GM19395 (cell line): Measurements from ENCODE around the gene WDR72.
"Not testable (repeated sequence)": the region's sequence is repeated elsewhere in the genome, so short reads cannot be mapped to it uniquely, and the experiment has no call there.

Source experiments
- ATAC-seq: cut with Tn5 transposase; IDR thresholded peaks from one replicate; pipeline ENCODE4 v1.9.1; 2021; ENCODE audit warnings: mild to moderate bottlenecking, moderate library complexity; ENCODE audit not compliant: unreplicated experiment

The WDR72 gene

DNA sequence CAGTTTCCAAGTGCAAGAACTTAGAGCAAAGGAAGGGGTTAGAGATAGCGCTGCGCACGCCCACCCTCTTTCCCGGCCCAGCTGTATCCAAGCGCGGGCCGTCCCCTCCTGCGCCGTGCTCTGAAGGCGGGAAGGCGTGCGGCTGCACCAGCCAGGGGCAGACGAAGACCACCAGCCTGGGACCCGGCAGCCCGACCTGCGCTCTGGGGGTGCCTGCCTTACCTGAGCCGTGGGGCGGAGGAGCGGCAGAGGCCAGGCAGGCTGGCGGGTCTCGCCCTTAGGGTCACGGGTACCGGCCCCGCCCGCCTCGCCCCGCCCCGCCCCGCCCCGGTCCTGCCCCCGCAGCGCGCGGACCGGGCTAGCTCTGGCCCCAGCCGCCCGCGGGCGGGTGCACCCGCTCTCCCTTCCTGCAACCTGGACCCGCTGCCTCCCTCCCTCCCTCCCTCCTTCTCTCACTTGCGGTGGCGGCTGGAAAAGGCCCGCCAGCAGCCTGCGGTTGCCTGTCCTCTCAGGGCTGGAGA is at the start of gene WDR72:
TSS of gene WDR72 (minus strand) at position 253 of the 521 bp plus-strand sequence. CDS start 26,514 bp downstream, outside the sequence.
- ATAC-seq, result no peak

DNA sequence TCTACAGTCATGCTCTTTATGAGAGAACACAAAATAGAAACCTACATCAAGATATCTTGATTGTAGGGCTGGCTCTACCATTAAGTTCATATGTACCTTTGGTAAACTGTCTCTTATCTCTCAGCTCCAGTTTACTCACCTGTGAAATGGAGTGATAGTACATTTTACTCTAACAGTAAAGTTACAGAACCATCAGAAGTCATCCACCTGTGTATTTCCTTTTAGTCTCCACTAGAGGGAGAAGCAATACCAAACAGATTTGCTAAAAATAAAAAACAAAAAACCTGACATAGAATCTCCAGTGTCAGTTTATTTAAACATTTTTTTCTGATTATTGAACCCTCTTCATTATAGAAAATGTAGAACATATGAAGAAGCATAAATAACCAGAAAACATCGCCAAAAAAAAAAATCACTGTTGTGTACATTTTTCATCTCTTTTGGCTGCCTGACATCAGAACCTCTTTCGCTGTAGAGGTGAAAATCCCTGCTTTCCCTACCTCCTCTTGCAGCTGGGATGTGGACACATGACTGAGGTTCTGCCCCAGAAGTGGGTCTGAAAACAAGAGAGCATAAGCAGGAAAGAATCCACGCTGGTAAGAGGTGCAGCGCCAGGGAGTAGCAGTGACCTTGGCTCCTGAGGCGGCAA is 48.7 kb upstream of the WDR72 start:
- no peak for ATAC-seq

DNA sequence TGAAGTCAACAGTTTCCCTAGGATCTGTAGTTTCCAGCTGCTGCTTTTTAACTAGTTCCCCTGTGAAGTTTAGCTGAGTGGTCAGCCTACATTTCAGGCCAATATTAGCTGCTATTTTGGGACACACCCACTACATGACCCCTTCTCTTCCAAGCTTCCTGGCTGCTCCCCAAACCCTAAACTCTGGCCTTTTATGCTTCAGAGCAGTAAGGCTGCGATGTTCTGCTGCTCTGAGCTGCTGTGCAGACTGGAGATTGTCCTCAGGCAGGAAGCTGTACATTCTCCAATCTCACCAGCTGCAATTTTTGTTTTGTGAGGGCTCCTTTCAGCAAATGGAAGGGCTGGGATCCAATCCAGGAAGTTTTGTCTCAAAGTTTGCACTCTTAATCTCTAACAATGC is 48.0 kb upstream of the WDR72 start:
- ATAC-seq, result no peak

DNA sequence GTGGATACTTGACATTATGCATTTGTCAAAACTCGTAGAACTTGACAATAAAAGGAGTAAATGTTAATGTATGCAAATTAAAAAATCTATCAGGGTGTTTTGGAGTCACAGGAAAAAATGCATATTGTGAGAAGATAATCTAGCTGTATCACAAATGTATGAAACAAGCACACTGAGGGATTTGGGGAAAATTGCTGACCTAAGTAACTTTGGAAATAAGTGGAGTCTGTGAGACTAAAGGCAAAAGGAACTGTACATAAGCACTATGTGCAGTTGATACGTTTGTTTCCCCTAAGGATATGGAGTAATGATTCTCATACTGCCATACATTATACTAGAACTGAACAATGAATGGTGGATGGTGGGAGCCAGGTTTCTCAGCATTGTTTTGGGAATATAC is 43.2 kb upstream of the WDR72 start:
- no peak for ATAC-seq

DNA sequence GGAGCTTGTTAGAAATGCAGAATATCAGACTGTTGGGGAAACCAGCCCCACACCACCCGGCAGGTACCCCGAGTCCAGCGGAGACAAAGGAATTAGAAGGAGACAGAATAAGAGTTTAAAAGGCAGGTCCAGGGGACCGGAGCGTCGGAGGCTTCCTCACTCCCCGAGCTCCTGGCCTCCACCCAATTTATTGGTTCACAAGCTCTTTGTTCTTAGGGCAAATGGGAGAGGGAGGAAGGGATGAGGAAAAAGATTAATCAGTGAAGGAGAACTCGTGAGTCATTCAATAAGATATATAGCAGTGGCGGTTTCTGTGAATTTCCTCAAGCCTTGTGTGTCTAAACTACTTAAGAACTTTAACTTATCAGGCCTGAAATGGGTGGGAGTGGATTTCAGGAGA is 32.1 kb upstream of the WDR72 start:
- no peak for ATAC-seq

DNA sequence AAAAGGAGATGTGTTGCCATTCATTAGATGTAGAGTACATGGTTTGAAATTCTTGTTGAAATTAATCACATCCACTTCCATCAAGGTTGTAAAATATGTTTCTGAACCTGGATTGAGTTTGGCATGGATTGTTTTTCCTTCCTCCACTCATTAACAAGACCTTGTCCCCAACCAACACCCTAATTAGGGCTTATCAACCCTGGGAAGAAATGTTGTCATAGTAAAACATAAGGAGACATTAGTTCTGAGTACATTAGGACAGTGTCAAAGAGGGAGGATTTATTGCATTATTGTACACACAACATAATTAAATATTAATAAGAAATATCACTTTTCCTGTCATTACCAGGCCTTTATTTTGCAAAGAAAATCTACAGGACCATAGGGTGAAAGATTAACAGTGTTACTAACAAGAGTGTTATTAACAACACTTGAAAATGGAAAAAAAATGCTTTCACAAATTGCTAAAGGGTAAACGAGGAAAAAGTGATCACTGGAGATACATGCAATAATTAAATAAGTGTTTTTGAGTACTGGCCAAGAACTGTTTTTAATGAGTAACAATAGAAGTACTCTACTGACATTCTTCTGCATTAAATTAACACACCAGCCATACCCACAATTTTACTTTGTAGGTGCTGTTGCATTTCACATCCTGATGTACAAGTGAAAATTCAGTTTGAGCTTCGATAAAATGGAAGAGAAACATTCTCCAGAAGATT is 30.4 kb upstream of the WDR72 start:
- ATAC-seq, result no peak

DNA sequence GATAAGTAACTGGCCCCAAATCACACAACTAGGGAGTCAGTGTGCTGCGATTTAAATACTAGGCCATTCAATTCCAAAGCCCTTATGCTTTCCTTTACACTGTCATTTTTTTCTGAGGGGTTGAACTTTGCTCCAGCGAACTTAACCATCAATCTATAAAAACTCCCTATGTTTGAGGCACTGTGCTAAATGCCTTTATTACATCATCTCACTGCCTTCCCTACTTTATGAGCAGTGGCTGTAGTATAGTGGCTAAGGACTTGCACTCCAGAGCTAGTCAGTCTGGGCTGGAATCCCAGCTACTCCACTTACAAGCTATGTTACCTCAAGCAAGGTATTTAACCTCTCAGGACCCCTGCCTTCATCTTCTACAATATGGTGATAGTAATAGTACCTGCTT is 26.9 kb upstream of the WDR72 start:
- no peak for ATAC-seq

DNA sequence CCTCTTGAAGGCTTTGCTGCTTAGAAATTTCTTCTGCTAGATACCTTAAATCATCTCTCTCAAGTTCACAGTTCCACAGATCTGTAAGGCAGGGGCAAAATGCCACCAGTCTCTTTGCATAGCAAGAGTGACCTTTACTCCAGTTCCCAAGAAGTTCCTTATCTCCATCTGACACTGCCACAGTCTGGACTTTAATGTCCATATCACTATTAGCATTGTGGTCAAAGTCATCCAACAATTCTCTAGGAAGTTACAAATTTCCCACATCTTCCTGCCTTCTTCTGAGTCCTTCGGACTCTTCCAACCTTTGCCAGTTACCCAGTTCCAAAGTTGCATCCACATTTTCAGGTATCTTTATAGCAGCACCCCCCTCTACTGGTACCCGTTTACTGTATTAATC is 25.8 kb upstream of the WDR72 start:
- ATAC-seq, result not testable (repeated sequence)

DNA sequence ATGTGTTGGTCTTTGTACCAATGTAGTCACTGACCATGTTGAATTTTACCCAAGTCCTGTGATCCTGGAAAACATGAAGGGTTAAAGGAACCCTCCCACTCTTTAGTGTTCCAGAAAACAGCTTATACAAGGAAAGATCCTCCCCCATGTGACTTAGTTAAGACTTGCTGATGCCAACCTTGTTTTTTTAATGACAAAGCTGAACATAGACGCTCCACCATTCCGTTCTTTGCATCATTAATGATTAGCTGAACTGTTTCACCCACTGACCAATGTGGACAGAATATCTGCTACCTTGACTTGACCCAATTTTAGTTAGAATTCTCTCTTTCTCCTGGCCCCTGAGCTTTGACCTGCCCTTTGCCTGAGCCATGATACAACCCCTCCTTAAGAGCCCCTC is 3.5 kb upstream of the WDR72 start:
- no peak for ATAC-seq

DNA sequence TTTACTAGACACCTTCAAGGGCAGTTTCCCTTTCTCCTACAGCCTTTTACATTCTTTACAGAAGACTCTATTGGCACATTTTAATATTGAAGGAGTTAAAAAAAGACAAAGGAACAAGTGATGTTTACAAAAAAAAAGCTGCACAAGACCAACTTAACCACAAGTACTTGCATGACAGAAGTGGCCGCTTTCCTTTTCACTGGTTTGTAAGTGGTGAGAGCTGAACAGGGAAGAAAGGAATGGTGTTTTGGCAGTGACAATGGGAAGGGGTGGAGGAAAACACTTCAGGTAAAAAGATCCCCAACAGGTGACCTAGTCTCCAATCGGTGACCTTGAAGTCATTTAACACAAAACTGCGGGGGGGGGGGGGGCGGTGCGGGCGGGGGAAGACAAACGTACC is 1.1 kb downstream of the WDR72 start:
- ATAC-seq, result no peak

DNA sequence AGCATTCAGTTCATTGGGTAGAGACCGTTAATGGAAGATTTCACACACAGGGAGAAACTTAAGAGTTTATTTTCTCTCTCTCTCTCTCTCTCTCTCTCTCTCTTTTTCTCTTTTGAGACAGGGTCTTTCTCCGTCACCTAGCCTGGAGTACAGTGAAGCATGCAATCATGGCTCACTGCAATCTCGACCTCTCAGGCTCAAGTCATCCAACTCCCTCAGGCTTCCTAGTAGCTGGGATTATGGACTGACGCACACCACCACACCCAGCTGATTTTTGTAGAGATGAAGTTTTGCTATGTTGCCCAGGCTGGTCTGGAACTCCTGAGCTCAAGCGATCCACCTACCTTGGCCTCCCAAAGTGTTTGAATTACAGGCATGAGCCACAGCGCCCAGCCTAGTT is 1.6 kb downstream of the WDR72 start:
- no peak for ATAC-seq

DNA sequence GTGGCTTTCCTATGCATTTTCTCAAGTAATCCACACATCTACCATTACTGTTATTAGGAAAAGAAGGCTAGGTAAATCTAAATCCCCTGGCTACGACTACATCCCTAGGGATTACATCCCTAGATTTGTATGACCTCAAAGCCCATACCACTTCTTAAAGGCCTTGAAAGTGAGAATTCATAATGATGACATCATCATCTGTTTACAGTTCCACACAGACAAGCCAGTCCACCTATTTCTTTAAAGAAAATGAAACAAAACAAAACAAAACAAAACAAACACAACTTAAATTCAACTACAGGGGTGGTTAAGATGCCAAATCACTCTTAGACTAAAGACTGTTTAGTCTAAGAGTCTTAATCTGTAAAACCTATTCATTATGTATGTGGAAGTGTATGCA is 5.7 kb downstream of the WDR72 start:
- no peak for ATAC-seq

DNA sequence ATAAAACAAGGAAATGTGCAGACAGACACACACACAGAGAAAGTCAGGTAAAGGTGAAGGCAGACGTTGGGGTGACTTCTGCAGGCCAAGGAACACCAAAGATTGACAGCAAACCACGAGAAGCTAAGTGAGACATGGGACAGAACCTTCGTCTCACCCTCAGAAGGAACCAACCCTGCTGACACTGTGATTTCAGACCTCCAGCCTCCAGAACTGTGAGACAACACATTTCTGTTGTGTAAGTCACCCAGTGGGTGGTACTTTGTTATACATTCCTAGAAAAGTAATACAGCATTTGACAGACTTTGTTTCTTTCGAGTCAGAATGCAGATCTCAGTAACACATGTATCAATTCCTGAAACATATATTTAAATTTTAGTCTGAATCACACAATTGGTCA is 7.1 kb downstream of the WDR72 start:
- no peak for ATAC-seq

DNA sequence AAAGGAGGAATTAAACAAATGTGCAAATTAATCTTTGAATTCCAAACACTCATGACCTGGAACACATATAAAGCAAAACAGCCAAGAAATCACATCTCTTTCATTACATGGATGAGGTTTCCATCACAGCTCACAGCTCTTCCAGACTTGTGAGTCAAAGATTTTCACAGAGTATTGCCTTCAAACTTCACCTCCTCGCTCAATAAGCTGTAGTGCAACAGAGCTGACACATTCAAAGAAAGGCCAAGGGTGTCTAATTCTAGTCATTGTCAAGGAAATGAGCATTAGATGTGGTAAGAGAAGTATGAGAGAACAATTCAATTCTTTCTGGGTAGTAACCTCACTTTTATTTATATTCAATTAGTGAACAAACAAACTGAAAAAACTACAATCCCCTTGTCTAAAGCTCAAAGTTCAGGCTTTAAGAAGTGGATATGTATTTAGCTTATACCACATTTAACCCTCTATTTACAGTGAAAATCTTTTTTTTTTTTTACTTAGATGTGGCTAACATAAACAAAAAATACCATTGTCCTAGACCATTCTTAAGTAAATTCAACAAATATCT is 11.9 kb downstream of the WDR72 start:
- no peak for ATAC-seq

DNA sequence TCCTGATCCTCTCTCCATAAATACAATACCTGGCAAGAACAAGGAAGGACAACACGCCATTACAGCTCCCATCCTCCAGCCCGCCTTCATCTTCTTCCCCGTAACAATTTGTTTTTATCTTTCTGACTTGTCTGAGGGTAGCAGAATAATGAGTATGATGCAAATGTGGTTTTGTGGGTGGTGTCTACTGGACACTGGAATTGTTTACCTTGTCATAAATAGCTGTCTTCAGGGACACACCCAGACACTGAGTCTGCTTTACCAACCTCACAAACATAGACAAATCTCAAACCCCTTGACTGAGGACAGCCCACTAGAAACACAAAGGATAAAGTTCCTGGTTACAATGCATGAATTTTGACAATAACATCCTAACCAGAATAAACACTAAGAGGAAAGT is 13.4 kb downstream of the WDR72 start:
- ATAC-seq, result no peak

DNA sequence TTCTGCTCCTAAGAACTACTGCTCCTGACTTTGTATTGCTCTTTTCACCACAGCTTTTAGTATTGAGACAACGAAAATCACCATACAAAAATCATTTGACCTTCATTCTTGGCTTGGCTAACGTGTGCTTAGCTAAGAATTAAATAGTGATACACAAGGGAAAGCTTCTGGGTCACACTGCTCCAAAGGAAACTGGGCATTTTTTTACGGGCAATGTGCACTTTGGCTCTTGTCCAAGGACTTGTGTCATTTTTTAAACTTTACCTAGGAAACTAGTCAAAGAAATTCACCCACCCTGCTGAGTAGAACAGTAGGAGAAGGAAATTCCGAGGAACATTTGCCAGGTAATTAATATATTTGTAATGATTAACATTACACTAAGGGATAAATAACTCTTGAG is 19.8 kb downstream of the WDR72 start:
- no peak for ATAC-seq

DNA sequence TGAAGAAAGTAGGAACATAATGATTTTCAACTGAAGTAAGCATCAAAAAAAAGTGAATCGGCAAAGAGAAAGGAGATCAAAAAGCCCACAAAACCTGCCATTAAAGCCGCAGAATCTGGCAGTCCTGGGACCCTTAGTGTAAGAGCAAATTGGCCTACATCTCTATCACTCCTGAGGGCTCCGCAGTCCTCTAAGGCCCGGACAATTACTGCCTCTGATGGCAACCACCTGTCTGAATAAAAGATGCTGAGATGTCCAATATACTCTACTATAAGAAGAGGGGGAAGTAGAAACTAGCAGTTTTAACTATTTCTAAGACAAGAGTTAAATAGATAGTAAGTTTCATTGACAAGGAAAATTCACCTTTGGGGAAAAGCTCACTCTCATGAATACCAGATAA is 20.3 kb downstream of the WDR72 start:
- no peak for ATAC-seq

DNA sequence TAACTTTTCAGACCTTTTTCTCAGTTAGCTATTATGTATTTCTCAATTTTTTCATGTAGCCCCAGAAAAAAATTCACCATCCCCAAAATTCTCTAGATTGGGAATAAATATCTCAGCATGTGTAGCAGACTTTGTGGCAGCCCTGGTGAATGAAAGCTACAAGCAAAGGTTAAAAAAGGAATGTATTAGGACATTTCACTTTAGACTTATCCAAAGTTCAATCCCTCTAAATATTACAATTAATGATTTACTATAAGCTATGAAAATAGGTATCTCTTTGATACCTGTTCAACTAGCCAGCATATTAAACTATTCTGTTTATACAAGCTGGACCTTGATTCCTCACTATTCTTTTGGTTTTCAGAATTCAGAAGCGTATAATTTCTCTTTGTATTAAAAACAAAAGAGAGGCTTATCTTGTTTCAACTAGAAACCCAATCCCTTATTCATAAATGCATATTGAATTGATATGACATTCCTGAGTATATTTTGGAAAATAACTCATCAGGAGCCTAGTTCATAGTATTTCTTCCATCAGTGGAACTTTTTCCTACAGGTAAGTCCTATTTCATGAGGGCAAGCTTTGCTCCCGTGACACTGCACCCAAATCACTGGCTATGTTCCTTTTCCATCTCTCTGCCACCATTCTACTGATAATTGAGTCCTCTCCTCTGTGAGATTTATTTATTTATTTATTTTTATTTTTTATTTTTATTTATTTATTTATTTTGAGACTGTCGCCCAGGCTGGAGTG is 38.0 kb downstream of the WDR72 start:
- ATAC-seq, result no peak

DNA sequence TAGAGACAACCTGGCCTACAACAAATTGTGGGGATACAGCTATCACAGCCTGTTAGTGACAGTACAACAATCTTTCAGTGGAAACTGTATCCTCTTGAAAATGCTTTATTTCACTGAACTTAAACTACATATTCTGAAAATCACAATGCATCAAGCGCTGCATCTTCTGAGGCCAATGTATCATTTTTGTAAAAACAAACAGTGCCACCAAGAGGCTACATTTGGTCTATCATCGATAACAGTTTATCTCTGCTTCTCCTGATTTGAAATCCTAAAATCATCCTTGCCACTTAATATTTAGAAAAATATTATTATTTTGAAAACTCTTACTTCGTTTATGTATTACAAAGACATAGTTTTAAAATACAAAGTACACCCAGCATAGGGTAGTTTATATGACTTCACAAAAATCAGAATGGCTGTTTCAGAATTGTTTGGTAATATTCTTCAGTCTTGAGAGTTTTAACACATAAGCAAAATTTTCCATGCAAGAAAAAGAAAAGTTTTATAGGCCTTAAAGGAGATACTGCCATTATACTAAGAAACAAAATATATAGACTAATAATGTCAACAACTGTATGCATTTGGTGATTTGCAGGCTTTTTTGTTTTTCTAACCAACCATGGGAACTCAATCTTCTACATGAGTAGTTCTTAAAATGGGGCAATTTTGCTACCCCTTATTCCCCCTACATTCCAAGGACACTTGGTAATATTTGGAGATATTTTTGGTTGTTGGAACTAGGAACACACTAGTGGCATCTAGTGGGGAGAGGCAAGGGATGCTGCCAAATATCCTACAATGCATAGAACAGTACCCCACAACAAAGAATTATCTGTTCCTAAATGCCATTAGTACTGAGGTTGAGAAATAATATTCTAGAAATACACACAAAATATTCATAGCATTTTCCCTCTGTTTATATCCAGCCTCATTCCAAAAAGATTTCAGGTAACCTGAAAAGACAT is 42.3 kb downstream of the WDR72 start:
- no peak for ATAC-seq

DNA sequence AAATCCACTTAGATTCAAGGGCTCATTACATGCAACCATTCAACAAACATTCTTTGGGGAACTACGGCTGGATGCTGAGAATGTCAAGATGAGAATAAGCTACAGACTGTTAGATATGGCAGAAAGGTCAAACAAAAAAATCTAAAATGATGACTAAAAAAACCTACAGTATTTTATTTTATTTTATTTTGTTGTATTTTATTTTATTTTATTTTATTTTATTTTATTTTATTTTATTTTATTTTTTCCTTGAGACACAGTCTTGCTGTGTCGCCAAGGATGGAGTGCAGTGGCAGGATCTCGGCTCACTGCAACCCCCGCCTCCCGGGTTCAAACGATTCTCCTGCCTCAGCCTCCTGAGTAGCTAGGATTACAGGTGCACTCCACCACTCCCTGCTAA is 46.2 kb downstream of the WDR72 start:
- no peak for ATAC-seq
